Epithelial cell of proximal tubule (primary cell): ENCODE measurements around the gene SDCCAG8. TPM values are rescaled to one million over a fixed set of nuclear protein-coding genes. Genes with fewer than 3 reads are reported as not detected.

Experiments
- DNase-seq: peaks from one replicate; pipeline ENCODE4 v3.0.0-alpha.2; 2011; ENCODE audit warnings: low read depth
- H3K4me3 ChIP-seq: 2 replicates; pipeline ENCODE4 v1.5.1; 2011; ENCODE audit warnings: low read depth, mild to moderate bottlenecking, low read length
- CTCF ChIP-seq: conservative IDR thresholded peaks from 2 replicates; pipeline ENCODE4 v1.5.1; 2012; ENCODE audit warnings: low read depth, mild to moderate bottlenecking, low read length
- total RNA-seq: library from RNA; depleted of rRNA; stranded (reverse); fragments of >200 nt; gene quantifications from 2 replicates; pipeline ENCODE4 v1.2.3, GENCODE V29; 2015

The SDCCAG8 gene
- total RNA-seq, 1 donor from 2014 or later = 86.9 TPM

DNA sequence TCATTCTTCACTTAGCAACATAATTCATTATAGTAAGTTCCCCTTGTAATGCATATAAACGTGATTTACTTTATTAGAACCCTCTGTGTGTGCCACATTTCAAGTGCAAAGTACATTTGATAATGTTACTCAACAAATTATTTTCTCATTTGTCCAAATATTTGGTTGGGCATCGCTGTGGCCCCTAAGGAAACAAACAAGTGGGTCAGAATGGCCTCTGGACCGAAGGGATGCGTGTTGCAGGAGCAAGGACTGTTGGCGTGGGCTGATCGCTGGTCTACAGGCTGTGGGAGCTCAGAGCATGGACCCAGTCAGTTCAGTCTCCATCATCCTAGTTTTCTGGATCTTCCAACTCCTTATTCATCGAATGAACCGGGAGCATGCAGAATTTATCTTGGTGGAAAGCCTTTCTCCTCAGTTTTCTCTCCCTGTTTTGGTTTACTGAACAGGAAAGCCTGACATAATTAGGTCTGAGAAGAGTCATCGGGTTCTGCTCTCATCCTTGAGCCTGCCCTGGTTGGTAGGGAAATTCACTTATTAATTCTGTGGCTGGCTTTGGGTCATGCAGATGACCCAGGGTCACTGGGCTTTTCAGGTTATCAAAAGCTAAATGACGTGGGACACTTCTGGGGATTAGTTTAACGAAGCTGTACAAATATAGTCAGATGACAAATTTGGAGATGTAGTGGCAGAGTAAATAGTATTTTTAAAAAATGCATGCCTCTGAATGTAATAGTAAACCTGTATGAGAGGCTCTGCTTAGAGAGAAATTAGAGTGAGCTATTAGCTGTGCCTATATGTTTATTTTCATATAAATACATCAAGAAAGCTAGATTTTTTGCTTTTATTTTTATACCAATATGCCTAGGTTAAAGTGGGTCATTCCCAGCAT, 200.2 kb downstream of the SDCCAG8 start:
- DNase-seq = no peak
- no peak overlapping the region for H3K4me3 ChIP-seq
- no peak for TF ChIP-seq CTCF

GRCh38 chr1:243457363-243457982, 201.6 kb downstream of the SDCCAG8 start:
- H3K4me3 ChIP-seq = no peak overlapping the region
- no peak for DNase-seq
- TF ChIP-seq CTCF = no peak

GRCh38 chr1:243459059-243459458, 203.2 kb downstream of the SDCCAG8 start:
- DNase-seq = no peak
- no peak overlapping the region for H3K4me3 ChIP-seq
- no peak for TF ChIP-seq CTCF

DNA sequence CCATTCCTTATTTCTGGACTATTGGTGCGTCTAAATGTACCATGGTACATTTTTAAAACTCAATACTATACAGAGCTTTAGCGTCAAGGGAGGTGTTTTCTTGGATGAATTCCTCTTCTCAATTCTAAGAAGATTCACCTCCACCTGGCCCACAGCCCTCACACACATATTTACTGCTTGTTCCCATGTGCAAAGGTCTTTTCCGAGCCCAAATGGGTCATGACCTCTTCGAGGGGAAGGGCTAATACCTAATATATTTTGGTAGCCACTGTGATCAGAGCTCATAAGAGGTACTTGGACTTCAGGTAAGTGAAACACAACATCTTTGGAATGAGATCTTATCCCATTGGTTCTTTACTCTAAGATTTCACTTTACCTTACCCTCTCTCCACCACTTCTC, 205.9 kb downstream of the SDCCAG8 start:
- no peak for DNase-seq
- TF ChIP-seq CTCF = no peak

GRCh38 chr1:243462929-243463697, 207.3 kb downstream of the SDCCAG8 start:
- DNase-seq = no peak
- no peak for TF ChIP-seq CTCF

More for the DNA sequence above, 205.9 kb downstream of the SDCCAG8 start:
- no peak overlapping the region for H3K4me3 ChIP-seq

DNA sequence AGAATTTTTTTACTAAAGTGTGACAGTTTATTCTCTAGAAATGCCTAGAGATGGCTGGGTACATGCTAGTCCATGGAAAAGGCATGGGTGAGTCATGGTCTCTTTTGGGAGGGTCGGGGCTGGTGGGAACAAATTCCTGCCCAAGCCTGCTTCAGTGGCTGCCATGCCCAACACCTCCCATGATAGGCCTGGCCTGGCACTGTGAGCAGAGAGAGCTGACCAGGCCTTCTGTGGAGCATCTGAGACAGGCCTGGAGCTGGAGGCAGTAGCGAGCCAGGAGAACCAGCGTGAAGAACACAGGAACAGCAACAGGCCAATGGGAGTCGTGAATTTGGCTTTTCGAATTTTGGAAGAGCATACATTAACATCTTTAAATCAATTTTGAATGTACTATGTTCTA, 209.2 kb downstream of the SDCCAG8 start:
- no peak for DNase-seq
- no peak for TF ChIP-seq CTCF
- H3K4me3 ChIP-seq = no peak overlapping the region

More at GRCh38 chr1:243462929-243463697, 207.3 kb downstream of the SDCCAG8 start:
- no peak overlapping the region for H3K4me3 ChIP-seq
